Stimulated activated CD4-positive, alpha-beta T cell treated with anti-CD3 and anti-CD28 coated beads, Interleukin-12 subunit alpha, Interleukin-12 subunit beta, amount 100 ng/mL, for 4 hours (primary cell): ENCODE results near the gene TGFBRAP1.
A peak's percentile ranks its signal among the peaks of the same experiment; 100 is the strongest.

Source experiments
- DNase-seq: peaks from one replicate; pipeline ENCODE4 v3.0.0-alpha.2; 2020

TGFBRAP1 gene, protein sequence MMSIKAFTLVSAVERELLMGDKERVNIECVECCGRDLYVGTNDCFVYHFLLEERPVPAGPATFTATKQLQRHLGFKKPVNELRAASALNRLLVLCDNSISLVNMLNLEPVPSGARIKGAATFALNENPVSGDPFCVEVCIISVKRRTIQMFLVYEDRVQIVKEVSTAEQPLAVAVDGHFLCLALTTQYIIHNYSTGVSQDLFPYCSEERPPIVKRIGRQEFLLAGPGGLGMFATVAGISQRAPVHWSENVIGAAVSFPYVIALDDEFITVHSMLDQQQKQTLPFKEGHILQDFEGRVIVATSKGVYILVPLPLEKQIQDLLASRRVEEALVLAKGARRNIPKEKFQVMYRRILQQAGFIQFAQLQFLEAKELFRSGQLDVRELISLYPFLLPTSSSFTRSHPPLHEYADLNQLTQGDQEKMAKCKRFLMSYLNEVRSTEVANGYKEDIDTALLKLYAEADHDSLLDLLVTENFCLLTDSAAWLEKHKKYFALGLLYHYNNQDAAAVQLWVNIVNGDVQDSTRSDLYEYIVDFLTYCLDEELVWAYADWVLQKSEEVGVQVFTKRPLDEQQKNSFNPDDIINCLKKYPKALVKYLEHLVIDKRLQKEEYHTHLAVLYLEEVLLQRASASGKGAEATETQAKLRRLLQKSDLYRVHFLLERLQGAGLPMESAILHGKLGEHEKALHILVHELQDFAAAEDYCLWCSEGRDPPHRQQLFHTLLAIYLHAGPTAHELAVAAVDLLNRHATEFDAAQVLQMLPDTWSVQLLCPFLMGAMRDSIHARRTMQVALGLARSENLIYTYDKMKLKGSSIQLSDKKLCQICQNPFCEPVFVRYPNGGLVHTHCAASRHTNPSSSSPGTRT

DNA sequence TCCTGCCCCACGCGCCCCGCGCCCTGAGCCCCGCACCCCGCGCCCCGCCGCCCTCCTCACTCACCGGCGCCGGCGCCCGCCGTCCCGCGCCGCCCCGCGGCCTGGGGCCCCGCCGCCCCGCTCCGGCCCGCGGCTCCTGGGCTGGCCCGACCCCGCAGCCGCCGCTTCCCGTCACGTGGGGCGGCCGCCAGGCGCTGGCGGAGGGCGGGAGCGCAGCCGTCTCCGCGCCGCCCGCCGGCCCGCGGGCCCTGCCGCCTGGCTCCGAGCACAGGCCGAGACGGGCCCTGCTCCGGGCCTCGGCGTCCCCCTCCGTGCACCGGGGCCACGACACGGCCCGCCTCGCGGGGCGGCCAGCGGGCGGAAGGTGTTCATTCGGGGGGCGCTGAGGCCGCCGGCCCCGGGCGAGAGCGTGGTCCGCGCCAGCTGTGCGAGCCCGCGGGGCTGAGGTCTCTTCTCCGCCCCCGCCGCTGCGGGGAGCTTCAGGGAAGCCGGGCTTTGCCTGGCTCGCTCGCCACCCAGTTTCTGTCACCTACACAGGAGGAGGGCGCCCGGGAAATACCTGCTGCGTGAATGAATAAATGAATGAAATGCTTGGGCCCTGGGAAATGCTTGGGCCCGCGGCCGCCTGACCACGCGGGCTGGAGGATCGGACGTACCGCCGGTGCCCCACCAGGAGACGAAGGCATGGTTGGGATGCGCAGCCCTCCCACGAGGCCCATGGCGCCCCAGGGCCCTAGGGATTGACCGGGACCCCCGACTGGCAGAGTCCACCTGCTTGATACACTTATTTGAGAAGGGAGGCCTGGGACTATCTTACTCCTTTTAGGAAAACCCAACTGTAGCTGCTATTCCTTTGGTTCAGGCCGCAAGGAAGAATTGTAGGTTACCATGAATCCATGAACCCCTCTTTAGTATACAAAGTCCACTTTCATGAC, at the start of gene TGFBRAP1:
Gene TGFBRAP1, minus strand, starts transcription at position 175 of the 935 bp plus-strand sequence. CDS start 21,434 bp downstream, outside the sequence.
- peak; percentile 54 for DNase-seq

DNA sequence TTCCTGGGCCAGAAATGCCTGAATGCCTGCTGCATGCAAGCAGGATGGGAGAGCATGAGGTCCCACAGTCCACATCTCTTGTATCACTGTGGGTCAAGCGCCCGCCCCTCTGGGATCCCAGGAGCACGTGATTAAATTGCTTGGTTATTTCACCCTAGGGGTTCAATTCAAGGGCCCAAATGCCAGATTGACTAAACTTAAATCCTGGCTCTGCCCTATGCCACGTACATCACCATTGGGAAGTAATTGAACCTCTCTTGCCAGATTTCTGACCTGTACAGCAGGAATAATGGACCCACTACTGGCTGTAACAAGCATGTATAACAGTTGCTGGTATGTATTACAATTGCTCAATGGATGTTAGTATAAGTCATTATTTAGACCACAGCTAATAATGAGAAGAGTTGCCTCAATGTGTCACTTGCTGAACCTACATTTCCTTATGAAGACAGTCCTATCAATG, 49.4 kb upstream of the TGFBRAP1 start:
- DNase-seq = no peak

DNA sequence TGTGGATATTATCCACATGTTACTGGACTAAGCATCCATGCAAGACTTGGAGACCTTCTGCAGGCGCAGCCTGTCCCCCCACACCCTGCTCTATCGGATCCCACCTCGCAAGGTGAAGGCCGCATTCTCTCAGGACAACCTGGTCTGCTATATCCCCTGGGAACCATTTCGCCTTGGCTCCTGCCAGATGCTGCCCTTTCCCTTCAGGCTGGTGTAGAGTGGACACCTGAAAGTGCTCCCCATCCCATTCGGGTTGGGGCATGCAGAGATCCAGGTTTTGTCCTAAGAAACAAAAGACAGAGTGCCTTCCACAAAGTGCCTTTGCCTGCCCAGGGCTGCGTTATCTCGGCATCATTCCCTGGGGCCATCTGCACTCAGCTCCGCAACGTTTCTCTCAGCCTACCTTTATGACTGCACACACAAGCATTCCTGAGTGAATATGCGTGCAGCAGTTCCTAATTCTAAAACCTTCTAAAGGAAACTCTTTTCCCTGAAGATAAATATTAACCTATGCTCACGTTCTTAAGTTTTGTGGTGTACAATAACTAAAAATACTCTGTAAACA, 48.8 kb upstream of the TGFBRAP1 start:
- no peak for DNase-seq

DNA sequence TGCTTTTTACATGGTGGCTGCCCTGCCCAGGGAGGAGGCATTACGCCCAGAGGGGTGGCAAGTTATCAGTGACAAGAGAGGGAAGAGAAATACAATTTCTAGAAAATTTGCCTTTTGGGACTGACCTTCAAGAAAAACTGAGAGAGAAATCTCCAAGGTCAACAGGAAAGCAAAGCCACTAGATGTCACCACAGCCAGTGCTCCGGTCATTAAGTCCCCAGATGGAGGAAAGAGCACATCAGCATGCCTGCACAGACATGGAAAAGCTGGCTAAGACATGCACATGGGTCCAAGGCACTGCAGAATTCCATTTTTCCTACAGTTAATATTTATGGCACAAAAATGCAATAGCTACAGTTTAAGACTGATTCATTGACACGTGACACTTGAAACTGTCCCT, 48.3 kb upstream of the TGFBRAP1 start:
- DNase-seq = no peak

DNA sequence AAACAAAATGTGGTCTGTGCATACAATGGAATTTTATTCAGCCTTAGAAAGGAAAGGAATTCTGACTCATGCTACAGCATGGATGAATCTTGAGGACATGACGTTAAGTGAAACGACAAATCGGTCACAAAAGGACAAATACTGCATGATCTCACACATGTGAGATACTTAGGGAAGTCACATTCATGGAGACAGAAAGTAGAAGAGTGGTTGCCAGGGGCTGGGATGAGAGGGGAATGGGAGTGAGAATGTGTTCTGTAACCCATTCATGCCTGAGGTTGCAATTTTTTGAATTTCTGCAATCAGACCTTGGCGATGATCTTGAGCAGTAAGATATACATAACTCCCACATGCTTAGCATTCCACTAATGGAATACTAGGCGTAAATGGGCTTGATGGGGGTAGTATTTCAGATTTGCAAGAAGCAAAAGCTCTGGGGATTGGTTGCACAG, 47.3 kb upstream of the TGFBRAP1 start:
- no peak for DNase-seq

DNA sequence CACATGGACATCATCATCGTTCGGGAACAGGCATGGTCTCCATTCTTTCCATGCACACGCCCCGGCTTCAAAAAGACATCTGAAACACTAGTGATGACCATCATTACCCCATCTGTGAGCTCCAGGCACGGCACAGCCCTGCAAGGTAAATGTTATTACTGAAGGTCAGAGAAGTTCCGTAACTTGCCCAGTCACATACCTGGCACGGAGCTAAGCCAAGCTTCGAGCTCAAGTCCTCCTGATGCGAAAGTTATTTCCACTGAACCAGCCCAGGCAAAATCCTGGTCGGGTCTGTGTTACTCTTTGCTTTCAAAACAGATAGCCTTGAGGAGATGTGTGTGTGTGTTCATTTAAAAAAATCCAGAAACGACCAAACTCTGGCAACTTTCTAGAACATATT, 46.5 kb upstream of the TGFBRAP1 start:
- DNase-seq = no peak

DNA sequence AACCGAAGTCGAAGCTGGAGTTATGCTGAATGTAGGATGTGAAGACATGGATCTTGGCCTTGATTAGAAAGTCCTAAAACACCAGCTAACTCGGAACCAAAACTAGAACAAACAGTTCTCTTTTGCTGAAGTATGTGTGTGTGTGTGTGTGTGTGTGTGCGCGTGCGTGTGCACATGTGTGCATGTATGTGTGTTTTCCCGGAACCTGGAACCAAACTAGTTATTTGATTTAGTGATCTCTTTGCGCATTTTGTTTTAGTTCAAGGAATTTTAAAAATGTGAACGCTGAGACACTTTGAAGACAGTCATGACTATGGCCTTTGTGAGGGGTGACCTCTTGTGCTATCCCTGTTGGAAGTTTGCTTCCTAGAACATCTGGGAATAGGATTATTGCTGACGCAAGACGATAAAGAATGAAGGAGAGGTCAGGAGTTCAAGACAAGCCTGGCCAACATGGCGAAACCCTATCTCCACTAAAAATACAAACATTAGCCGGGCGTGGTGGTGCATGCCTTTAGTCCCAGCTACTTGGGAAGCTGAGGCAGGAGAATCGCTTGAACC, 45.5 kb upstream of the TGFBRAP1 start:
- DNase-seq = no peak

DNA sequence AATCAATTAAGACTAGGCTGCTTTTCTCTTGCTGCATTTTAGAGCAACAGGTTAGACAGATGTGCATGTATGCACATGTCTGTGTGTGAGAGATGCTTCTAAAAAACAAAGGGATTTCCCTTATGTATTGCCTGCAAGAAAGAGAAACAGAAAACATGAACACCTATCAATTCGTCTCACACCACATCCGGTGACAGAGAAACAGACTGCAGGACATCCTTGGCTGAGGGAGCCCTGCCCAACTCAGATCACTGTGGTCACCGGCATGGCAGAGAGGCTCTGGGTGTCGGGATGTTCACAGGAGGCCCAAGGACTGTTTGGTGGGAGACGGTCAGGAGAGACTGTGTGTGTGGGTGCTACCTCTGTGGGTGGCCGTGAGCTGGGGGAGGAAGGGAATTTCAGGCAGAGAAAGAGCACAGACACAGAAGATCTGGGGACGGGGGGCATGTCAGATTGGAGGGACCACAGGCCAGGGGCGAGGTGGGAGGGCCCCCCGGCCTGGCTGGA, 44.4 kb upstream of the TGFBRAP1 start:
- no peak for DNase-seq

DNA sequence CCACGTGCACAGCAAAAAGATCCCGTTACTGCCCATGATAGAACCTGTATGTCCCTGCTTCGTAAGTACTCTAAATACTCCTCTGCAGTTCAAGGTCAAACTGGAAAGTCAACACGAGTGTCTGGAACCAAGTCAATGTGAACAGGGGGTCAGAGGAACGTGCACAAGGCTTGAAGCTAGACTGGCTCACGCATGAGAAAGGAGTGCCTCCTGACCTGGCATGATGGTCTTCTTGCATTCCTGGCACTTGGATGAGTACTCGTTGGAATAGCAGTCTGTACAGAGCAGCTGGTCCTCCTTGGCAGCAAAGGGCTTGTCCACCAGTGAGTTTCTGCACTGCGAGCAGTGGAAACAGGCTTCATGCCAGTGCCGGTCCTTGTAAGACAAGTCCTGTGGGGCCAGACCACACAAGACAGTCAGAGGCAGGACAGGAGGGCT, 43.8 kb upstream of the TGFBRAP1 start:
- no peak for DNase-seq

DNA sequence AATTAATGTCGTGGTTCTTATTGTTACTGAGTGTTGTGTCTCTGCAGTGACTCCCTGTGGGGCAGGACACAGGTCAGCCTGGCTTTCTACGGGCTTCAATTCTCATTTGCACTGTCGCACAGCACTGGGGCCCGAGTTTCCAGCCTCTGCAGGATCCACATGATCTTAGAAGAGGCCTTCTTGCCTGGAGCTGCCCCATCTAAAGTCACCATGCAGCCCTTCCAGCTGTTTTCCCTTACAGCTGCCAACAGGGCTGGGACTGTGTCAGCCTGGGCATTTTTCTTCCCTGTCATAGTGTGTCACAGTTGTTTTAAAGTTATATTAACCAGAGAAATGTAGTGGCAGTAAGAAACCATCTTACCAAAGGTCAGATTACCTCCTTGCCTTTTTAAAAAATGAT, 42.3 kb upstream of the TGFBRAP1 start:
- no peak for DNase-seq

DNA sequence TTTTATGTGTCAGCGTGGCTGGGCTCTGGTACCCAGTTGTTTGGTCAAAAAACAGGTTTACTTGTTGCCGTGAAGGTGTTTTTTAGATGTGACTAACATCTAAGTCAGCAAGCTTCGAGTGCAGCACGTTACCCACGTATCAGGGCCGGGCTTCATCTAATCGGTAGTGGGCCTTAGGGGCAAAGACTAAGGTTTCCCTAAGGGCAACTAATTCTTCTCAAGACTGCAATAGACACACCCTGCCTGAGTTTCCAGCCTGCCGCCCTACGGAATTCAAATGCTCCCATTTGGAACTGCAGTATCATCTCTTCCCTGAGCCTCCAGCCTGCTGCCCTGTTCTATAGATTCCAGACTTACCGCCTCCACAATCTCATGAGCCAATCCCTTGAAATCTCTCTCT, 41.6 kb upstream of the TGFBRAP1 start:
- DNase-seq = no peak

DNA sequence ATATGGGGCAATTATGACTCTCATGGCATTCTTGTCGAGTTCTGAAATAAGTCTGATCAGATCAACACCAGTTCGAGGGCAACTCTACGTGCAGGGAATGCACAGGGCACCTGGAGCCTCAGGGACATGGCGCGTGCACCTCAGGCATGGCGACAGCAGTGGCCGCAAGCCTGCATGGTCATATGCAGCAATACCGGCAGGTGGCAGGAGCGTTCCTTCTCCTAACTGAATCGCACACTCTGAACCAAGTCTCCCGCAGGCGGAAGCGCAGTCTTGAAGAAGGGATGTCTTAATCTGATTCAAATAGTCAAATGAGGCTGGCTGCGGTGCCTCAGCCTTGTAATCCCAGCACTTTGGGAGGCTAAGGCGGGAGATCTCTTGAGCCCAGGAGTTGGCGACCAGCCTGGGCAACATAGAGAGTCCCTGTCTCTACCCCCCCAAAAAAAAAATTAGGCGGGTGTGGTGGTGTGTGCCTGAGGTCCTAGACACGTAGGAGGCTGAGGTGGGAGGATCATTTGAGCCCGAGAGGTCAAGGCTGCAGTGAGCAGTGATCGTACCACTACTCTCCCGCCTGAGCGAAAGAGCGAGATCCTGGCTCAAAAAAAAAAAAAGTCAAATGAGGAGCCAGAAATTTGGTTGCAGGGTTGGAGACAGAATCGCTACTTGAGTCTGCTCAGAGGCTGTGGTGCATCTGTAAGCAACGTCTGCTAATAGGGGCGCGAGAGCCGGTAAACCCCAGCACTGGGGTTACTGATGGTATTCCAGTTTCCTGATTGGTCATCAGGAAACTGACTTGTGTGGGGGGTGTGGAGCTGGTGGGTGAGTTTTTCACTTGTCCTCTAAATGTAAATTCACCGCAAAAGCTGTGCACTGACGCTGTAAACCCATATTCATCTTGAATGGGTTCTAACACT, 40.5 kb upstream of the TGFBRAP1 start:
- peak; percentile 84 for DNase-seq

DNA sequence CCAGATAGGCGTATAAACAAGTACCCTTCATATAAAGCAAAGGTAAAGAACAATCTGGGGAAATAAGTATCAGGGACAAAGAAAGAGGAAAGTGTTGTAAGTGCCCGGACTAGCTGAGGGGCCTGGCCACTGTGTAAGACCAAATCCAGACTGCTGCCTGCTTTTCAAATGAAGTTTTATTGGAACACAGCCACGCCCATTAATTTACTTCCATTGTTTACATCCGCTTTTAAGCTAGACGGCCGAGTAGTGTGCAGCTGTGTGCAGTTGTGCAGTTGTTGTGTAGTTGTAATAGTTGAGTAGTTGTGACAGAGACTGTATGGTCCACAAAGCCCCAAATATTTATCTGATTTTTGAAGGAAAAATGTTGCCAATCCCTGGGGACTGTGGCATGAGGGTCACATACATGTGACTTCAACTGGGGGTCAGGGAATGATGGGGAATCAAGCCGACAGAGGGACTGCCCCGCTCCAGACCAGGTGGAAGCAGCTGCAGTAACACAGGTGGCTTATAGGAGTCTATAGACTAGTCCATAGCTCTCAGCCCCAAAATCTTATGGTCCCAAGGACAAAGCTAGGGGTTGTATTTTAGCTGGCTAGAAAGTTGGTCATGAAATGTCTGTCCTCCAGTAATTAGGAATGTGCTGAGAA, 39.3 kb upstream of the TGFBRAP1 start:
- no peak for DNase-seq

DNA sequence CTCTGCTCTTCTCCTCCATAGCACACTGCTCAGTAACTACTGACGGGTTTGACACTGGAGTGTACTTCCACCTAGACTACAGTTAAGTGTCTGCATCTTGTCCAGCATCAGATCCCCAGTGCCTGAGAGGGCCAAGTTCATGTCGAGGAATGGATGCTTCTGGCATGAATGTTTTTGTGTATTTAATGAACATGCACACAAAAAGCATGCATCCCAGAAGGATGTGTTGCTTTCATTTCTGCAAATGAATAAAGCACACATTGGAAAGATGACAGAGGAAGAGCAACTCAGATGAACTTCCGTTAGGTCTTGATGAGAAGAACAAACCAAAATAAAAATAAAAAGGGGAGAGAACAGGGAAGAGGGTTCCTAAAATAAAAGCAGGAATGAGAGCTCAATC, 35.7 kb upstream of the TGFBRAP1 start:
- DNase-seq = no peak

DNA sequence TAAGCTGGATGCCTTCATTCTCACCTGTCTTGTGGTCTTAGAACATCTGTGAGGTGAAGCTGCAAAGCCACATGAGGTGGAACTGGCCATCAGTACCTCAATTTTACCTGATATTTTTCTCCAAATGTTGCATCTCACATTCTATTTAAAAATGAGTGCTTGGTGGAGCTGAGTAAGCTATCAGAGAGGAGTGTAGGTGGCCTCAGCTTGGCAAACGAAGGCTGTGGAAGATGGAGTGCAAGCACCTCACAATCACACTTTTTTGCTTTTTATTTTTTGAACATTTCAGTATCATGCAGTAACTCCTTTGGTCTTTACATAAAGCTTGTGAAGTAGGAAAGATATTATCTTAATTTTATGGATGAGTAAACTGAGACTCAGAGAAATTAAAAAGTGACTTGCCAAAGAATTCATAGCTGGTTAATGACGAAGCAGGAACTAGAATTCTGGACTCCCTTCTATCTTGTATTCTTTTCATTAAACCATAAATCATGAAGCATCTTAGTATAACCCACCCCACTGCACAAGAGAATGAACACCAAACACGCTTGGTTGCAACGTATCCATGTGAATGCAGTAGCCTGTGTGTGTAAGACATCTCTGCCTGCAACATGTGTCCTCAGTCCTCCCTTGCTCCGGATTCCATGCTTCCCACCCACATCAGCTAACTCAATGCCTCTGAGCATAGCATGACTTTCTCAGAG, 35.1 kb upstream of the TGFBRAP1 start:
- no peak for DNase-seq

DNA sequence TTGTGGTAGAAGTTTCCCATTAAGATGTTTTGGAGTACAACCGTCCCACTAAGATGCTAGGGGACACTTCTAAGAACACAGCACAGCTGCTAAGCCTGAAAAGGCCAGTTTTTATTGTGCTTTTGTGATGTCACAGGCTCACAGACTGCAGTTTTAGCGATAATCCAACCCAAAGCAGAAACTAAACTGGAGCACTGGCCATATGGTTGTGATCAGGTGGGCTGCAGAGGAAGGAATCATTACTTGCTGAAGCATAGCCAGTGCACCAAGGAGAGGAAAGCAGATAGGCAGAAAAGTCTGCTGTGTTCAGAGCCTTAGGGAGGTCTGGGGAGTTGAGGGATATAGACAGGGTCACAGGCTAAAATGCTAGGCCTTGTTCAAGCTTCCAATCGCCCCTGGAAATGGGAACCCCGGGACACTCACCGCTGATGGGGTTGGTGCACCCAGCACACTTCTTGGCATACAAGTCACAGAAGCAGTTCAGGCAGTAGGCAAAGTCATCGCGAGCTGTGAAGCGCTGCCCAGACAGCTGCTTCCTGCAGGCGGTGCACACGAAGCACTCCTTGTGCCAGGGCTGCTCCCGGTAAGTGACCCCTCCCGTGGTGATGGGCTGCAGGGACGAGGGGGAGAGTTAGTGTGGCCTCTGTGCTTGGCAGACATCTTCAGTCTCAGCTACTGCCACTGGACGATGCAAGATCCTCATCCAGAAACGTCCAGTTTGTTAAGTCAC, 33.5 kb upstream of the TGFBRAP1 start:
- DNase-seq = no peak

DNA sequence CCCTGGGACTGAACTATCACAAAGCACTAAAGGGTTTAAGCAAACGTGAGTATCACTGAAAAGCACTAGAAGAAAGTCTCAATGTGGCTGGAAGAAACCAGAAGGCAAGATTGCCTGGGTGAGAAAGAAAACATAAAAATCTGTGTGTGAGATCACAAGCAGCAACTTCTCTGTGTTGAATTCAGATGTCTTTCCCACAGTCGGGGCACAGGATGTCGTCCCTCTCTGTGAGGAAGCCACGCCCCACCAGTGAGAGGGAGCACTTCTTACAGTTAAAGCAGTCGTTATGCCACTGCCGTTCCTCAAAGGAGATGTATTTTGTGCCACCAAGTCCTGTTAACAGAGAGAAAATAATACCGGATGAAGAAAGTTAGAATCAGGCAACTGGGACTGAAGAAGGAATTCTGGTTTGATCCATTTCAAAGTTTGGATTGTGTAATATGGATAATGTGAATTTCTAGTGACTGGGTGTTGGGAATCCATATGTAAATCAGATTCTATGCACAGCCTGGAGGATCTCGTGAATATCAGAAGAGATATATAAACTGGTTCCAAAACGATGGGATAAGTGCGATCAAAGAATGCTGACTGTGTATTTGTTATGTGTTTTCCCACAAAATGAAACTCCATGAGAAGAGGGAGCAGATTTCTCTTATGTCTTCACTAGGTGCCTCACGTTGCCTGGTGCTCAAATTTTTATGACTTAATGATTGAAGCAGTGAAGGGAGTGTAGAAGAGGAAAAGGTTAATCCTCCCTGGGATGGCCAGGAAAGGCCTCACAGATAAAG, 31.8 kb upstream of the TGFBRAP1 start:
- no peak for DNase-seq

DNA sequence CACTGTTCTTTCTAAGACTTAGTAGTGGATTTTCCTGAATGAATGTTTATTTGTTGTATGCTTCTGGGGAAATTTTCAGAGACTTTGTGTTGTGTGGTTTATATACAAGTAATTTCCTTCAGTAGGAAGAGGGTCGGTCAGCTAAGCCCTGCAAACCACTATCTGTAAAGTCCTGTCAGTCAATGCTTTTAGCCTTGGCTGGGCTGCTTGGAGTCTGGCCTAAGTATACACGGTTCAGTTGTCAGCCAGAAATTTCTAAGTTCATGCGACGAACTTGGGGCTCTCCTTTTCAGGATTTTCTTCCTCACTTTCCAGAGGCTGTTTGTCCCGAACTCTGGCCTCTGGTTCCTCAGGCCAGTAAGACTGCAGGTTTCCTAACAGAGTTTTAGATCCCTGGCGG, 29.1 kb upstream of the TGFBRAP1 start:
- DNase-seq = no peak
